Transverse colon (tissue), 4 donors: ENCODE data around the gene HRG. TPM values are rescaled to one million over a fixed set of nuclear protein-coding genes. Genes with fewer than 3 reads are reported as not detected.

Experiments
- DNase-seq: peaks from one replicate; pipeline ENCODE4 v3.0.0-alpha.2; 2019
- H3K27ac ChIP-seq, 4 donors: fragments of 200-600 bp; sonication (generic); 2 replicates each; pipeline ENCODE4 v1.5.1; 2016 to 2018; ENCODE audit warnings: inconsistent platforms in 4 of 4
- H3K27me3 ChIP-seq: fragments of 200-600 bp; sonication (generic); 2 replicates; pipeline ENCODE4 v1.5.1; 2017; ENCODE audit warnings: inconsistent platforms
- H3K36me3 ChIP-seq, 4 donors: fragments of 200-600 bp; sonication (generic); 2 replicates each; pipeline ENCODE4 v1.5.1; 2017 to 2019; ENCODE audit warnings: inconsistent platforms in 4 of 4
- H3K4me1 ChIP-seq, 4 donors: fragments of 200-600 bp; sonication (generic); 2 replicates each; pipeline ENCODE4 v1.5.1; 2017 to 2020; ENCODE audit warnings: inconsistent platforms in 4 of 4
- H3K4me3 ChIP-seq, 4 donors: fragments of 200-600 bp; sonication (generic); 1 replicate in 1 of 4; 2 replicates in 3 of 4; pipeline versions ENCODE4 v1.5.1 to v1.6.1; 2017 to 2019; ENCODE audit warnings: inconsistent platforms in 4 of 4
- H3K9me3 ChIP-seq, 2 donors: fragments of 200-600 bp; sonication (generic); 2 replicates each; pipeline ENCODE4 v1.5.1; 2017 to 2019; ENCODE audit warnings: inconsistent platforms in 2 of 2
- EP300 ChIP-seq: sonication (generic); formaldehyde crosslinking; IDR thresholded peaks from one replicate; pipeline ENCODE4 v1.6.1; 2017; ENCODE audit warnings: antibody characterized with exemption, low read depth
- POLR2A ChIP-seq: fragments of 450-650 bp; IDR thresholded peaks from one replicate; pipeline ENCODE4 v1.6.1; 2016; ENCODE audit warnings: antibody characterized with exemption, mild to moderate bottlenecking, moderate library complexity
- POLR2AphosphoS5 ChIP-seq, 3 donors: sonication (generic); formaldehyde crosslinking; IDR thresholded peaks; one replicate each; pipeline ENCODE4 v1.6.1; 2016; ENCODE audit warnings: antibody characterized with exemption in 3 of 3
- WGBS, 2 donors: methylation state at CpG; one replicate each; pipeline ENCODE4 v1.1.5; 2018; ENCODE audit warnings: low coverage in 1 of 2; 5-methylcytosine and 5-hydroxymethylcytosine counted together
- in situ Hi-C, 4 donors: fragments of 200-750 bp; cut with MboI; loops; one replicate each; pipeline versions ENCODE4 v1.15.0 to v1.15.1; 2017; ENCODE audit warnings: low sequenced_read_pairs in 3 of 4, low pct_ligation_motif_present in 1 of 4, low pct_unique_long_range_greater_than_20kb in 1 of 4
- intact Hi-C: fragments of 100-400 bp; cut with DNase I; formaldehyde crosslinking; loops from one replicate; pipeline ENCODE4 v1.15.1; 2023; ENCODE audit warnings: low total_unique reads
- total RNA-seq, 4 donors: library from RNA; depleted of rRNA; stranded (reverse); fragments of >200 nt; gene quantifications; one replicate each; pipeline ENCODE4 v1.1.0, GENCODE V29; 2016
- TF ChIP-seq, protein P1 (sequence below), 5 experiments: fragments of 200-600 bp in 3 of 5; fragments of 450-650 bp in 2 of 5; sonication (generic) in 3 of 5; IDR thresholded peaks; 1 replicate in 2 of 5; 2 replicates in 3 of 5; pipeline ENCODE4 v1.5.1; 2016 to 2017; ENCODE audit warnings: antibody characterized with exemption in 5 of 5, inconsistent platforms in 3 of 5, mild to moderate bottlenecking in 2 of 5, moderate library complexity in 1 of 5

HRG gene
- total RNA-seq, 4 donors from 2014 or later, result not detected

DNA sequence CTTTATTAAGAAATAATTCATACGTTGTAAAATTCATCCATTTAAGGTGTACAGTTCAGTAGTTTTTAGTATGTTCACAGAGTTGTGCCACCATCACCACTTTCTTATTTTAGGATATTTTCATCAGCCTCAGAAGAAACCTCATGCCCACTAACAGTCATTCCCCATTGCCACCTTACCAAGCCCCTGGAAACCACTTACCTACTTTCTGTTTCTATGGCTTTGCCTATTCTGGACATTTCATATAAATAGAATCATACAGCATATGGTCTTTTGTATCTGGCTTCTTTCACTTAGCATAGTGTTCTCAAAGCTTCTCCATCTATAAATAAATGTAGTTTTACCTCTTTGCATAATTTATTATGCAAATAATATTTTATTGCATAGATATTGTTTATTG lies 19.0 kb upstream of the HRG start:
- 73 to 84% methylated on average over 1 of the region's 1 CpG for WGBS, 2 donors
- no peaks in the 10 kb centered on the region for H3K9me3 ChIP-seq

DNA sequence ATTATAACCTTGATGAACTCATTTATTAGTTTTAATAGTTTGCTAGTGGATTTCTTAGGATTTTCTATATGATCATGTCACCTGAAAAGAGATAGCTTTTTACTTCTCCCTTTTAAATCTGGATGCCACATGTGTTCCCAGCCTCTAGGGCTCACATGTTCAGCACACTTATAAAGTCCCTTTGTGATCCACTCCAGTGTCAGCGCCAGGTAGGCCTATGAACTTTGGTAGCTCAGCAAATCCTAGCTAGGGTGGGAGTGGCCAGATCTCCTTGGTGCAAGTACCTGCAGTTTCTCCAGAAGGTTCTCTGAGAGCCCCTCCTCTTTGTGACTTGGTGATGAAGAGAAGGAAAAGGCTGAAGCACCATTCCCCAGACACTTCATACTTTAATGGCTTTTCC lies 17.0 kb upstream of the HRG start:
- in situ Hi-C loops, result no loop called here
- TF ChIP-seq, protein P1, sequence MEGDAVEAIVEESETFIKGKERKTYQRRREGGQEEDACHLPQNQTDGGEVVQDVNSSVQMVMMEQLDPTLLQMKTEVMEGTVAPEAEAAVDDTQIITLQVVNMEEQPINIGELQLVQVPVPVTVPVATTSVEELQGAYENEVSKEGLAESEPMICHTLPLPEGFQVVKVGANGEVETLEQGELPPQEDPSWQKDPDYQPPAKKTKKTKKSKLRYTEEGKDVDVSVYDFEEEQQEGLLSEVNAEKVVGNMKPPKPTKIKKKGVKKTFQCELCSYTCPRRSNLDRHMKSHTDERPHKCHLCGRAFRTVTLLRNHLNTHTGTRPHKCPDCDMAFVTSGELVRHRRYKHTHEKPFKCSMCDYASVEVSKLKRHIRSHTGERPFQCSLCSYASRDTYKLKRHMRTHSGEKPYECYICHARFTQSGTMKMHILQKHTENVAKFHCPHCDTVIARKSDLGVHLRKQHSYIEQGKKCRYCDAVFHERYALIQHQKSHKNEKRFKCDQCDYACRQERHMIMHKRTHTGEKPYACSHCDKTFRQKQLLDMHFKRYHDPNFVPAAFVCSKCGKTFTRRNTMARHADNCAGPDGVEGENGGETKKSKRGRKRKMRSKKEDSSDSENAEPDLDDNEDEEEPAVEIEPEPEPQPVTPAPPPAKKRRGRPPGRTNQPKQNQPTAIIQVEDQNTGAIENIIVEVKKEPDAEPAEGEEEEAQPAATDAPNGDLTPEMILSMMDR (IDR thresholded peaks at IDR 0.05), result no peak
- no peak for TF ChIP-seq EP300
- no peak for TF ChIP-seq POLR2AphosphoS5 (IDR thresholded peaks at IDR 0.05)
- whole genome bisulfite sequencing, 2 donors, result 84% methylated on average over 1 of the region's 1 CpG; no CpG with 5 or more reads in 1 of the 2 donors

More for the DNA sequence above, 19.0 kb upstream of the HRG start:
- Histone ChIP-seq H3K4me1 (no peaks in the 10 kb centered on the region), H3K36me3 (no peaks in the 10 kb centered on the region), H3K4me3 (no peak overlapping the region), H3K27me3 (no peaks in the 10 kb centered on the region), H3K27ac (no peak overlapping the region)
- DNase-seq, result no peak
- in situ Hi-C loops, result no loop called here
- intact Hi-C loops, result no loop called here
- no peak for TF ChIP-seq POLR2AphosphoS5 (IDR thresholded peaks at IDR 0.05)
- no peak for TF ChIP-seq EP300
- TF ChIP-seq, protein P1 (IDR thresholded peaks at IDR 0.05), result no peak
- no peak for TF ChIP-seq POLR2A

DNA sequence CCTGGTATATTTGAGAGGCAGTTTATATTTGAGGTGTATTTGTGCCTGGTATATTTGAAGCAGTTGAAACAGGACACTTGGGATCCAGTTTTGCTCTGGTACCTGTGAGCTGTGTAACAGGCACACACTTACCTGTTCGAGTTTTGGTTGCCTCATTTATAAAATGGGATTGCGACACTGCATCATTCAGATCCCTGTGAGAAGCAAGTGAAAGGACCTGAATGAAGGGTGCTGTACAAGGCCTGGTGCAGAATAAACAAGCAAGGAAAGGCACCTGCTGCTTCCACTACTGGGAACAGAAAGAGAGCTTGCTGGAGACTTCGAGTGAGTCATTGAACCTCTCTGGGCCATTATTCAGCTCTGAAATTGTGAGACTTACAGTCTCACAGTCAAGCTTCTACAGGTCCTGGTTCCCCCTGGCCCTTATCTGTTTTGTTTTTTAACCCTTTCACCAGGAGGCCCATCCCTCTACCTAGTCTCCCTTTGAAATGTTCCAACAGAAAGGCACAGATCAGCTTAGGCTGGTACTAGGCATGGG lies 14.1 kb upstream of the HRG start:
- no peak overlapping the region for H3K4me3 ChIP-seq
- in situ Hi-C loops, result no loop called here
- 86 to 88% methylated on average over 2 to 3 of the region's 3 CpGs for WGBS, 2 donors
- no peaks in the 10 kb centered on the region for H3K36me3 ChIP-seq
- no peaks in the 10 kb centered on the region for H3K9me3 ChIP-seq
- H3K27ac ChIP-seq, result no peak overlapping the region
- no peaks in the 10 kb centered on the region for H3K4me1 ChIP-seq
- intact Hi-C loops, result no loop called here
- no peak for TF ChIP-seq POLR2A
- no peak for TF ChIP-seq EP300
- TF ChIP-seq, protein P1 (IDR thresholded peaks at IDR 0.05), result no peak
- TF ChIP-seq POLR2AphosphoS5 (IDR thresholded peaks at IDR 0.05), result no peak
- DNase-seq, result no peak
- no peaks in the 10 kb centered on the region for H3K27me3 ChIP-seq

More for the DNA sequence above, 17.0 kb upstream of the HRG start:
- Histone ChIP-seq H3K4me3 (no peak overlapping the region), H3K27ac (no peak overlapping the region), H3K9me3 (no peaks in the 10 kb centered on the region), H3K4me1 (no peaks in the 10 kb centered on the region), H3K36me3 (no peaks in the 10 kb centered on the region), H3K27me3 (no peaks in the 10 kb centered on the region)
- intact Hi-C loops, result no loop called here
- no peak for DNase-seq

DNA sequence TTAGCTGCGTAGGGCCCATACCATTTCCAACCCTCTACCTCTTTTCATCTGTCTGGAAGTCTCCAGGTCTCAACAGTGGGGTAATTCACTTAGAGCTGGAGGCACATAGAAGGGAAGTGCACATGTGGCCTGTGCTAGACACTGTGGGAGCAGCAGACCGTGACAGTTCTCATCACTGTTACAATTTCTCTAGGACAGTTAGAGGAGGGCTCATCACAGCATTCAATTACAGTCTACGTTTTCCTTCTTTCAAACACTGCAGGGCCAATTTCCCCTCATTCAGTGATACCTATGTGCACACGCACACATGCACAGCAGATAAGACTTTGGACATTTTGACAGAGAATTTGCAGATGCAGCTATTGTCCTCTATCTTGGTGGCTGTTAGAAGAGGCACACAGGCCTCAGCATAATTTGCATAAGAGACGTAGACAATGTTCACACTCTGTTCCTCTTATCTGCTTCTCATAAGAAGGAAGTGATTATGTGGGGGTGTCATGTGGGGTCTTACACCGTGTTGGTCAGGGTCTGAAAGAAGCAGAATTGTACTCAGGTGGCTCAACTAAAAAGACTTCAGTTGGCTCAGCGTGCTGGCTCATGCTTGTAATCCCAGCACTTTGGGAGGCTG lies 12.6 kb upstream of the HRG start:
- TF ChIP-seq EP300, result no peak
- TF ChIP-seq, protein P1 (IDR thresholded peaks at IDR 0.05), result no peak
- TF ChIP-seq POLR2AphosphoS5 (IDR thresholded peaks at IDR 0.05), result no peak
- TF ChIP-seq POLR2A, result no peak
- no peak overlapping the region for H3K4me3 ChIP-seq
- H3K4me1 ChIP-seq, result no peaks in the 10 kb centered on the region
- in situ Hi-C loops (no loop called here), intact Hi-C loops (no loop called here)
- H3K9me3 ChIP-seq, result no peaks in the 10 kb centered on the region
- DNase-seq, result no peak
- no peaks in the 10 kb centered on the region for H3K36me3 ChIP-seq
- no peaks in the 10 kb centered on the region for H3K27me3 ChIP-seq
- no peak overlapping the region for H3K27ac ChIP-seq
- WGBS, 2 donors, result 74 to 88% methylated on average over 3 to 7 of the region's 7 CpGs
